Upper lobe of left lung (tissue), 6 donors: ENCODE results near the gene ASH1L. TPM values are rescaled to one million over a fixed set of nuclear protein-coding genes. Genes with fewer than 3 reads are reported as not detected.

ENCODE experiments used
- ATAC-seq, 2 donors: fragments of 200-7000 bp; cut with Tn5 transposase; one replicate each; pipeline ENCODE4 v1.9.1; 2022; ENCODE audit warnings: mild to moderate bottlenecking in 2 of 2, moderate library complexity in 2 of 2; ENCODE audit not compliant: low FRiP score in 2 of 2
- DNase-seq, 2 donors: peaks; one replicate each; pipeline ENCODE4 v3.0.0-alpha.2; 2019 to 2020
- H3K27ac ChIP-seq, 4 donors: fragments of 200-600 bp; sonication (generic); one replicate each; pipeline ENCODE4 v1.5.1; 2016 to 2019
- H3K27me3 ChIP-seq, 4 donors: fragments of 200-600 bp; sonication (generic); one replicate each; pipeline ENCODE4 v1.5.1; 2017 to 2019
- H3K36me3 ChIP-seq, 4 donors: fragments of 200-600 bp; sonication (generic); one replicate each; pipeline ENCODE4 v1.5.1; 2016 to 2019
- H3K4me1 ChIP-seq, 4 donors: fragments of 200-600 bp; sonication (generic); one replicate each; pipeline ENCODE4 v1.5.1; 2018 to 2019
- H3K4me3 ChIP-seq, 4 donors: fragments of 200-600 bp; sonication (generic); one replicate each; pipeline ENCODE4 v1.5.1; 2017 to 2019; ENCODE audit warnings: mild to moderate bottlenecking in 2 of 4, moderate library complexity in 1 of 4
- H3K9me3 ChIP-seq, 4 donors: fragments of 200-600 bp; sonication (generic); one replicate each; pipeline ENCODE4 v1.5.1; 2018 to 2019
- CTCF ChIP-seq, 6 experiments: fragments of 450-650 bp in 4 of 6; fragments of 200-600 bp in 2 of 6; sonication (generic) in 2 of 6; IDR thresholded peaks; one replicate each; pipeline ENCODE4 v1.5.1; 2016 to 2019; ENCODE audit warnings: antibody characterized with exemption in 6 of 6
- EP300 ChIP-seq, 4 donors: sonication (generic); formaldehyde crosslinking; IDR thresholded peaks; one replicate each; pipeline ENCODE4 v1.5.1; 2017; ENCODE audit warnings: antibody characterized with exemption in 4 of 4, control low read depth in 2 of 4
- POLR2A ChIP-seq, 4 donors: fragments of 450-650 bp; IDR thresholded peaks; one replicate each; pipeline ENCODE4 v1.5.1; 2016 to 2017; ENCODE audit warnings: antibody characterized with exemption in 4 of 4, mild to moderate bottlenecking in 2 of 4
- POLR2AphosphoS5 ChIP-seq, 2 donors: sonication (generic); formaldehyde crosslinking; IDR thresholded peaks; one replicate each; pipeline ENCODE4 v1.5.1; 2017; ENCODE audit warnings: antibody characterized with exemption in 2 of 2
- WGBS, 2 donors: methylation state at CpG; one replicate each; pipeline ENCODE4 v1.1.5; 2017 to 2018; 5-methylcytosine and 5-hydroxymethylcytosine counted together
- total RNA-seq, 6 donors: library from RNA; depleted of rRNA in 4 of 6; stranded (reverse); fragments of >200 nt in 4 of 6; gene quantifications; one replicate each; pipeline versions ENCODE4 v1.1.0 to v1.2.1, GENCODE V29; 2016 to 2021
- donor health status: DM: no; HTN: no; CAD: no; lungs with moderate emphysema.
- donor health status: DM: no; HTN: yes; CAD: no; lungs with severe emphysema.

The ASH1L gene
- total RNA-seq, 6 donors from 2014 or later, result 43.5 to 68.8 (median 55.1) TPM

GRCh38 chr1:155316922-155317321 lies 245.7 kb downstream of the ASH1L start:
- Histone ChIP-seq H3K27me3 (no peaks in the 10 kb centered on the region), H3K4me1 (peaks cover 18 to 28% (median 22%) of the 10 kb centered on the region in 4 donors), H3K36me3 (peaks cover 0 to 55% (median 43%) of the 10 kb centered on the region in 4 donors), H3K9me3 (no peaks in the 10 kb centered on the region), H3K4me3 (no peak overlapping the region), H3K27ac (no peak overlapping the region)
- DNase-seq, result no peak
- no peak for ATAC-seq
- TF ChIP-seq POLR2A (IDR thresholded peaks at IDR 0.05) (no peak), CTCF (IDR thresholded peaks at IDR 0.05) (no peak), POLR2AphosphoS5 (IDR thresholded peaks at IDR 0.05) (no peak), EP300 (IDR thresholded peaks at IDR 0.05) (no peak)
- WGBS, 2 donors, result 89 to 96% methylated on average over 3 of the region's 3 CpGs

GRCh38 chr1:155313261-155313660 lies 249.3 kb downstream of the ASH1L start:
- ATAC-seq (no peak), DNase-seq (no peak)
- TF ChIP-seq EP300 (IDR thresholded peaks at IDR 0.05) (no peak), POLR2AphosphoS5 (IDR thresholded peaks at IDR 0.05) (no peak), POLR2A (IDR thresholded peaks at IDR 0.05) (no peak), CTCF (IDR thresholded peaks at IDR 0.05) (no peak)
- 84 to 86% methylated on average over 8 of the region's 8 CpGs for WGBS, 2 donors
- Histone ChIP-seq H3K27me3 (no peaks in the 10 kb centered on the region), H3K27ac (no peak overlapping the region), H3K4me1 (peaks cover 23 to 30% (median 27%) of the 10 kb centered on the region in 4 donors), H3K4me3 (no peak overlapping the region), H3K9me3 (no peaks in the 10 kb centered on the region), H3K36me3 (peaks cover 0 to 52% (median 35%) of the 10 kb centered on the region in 4 donors)

GRCh38 chr1:155309423-155310021 lies 253.1 kb downstream of the ASH1L start:
- peaks cover 27 to 40% (median 33%) of the 10 kb centered on the region in 4 donors for H3K4me1 ChIP-seq
- peaks cover 0 to 33% (median 15%) of the 10 kb centered on the region in 4 donors for H3K36me3 ChIP-seq
- 2 to 3% methylated on average over 8 to 11 of the region's 11 CpGs for WGBS, 2 donors
- peak overlapping the region; percentile 58 to 95 (median 66) for H3K4me3 ChIP-seq
- TF ChIP-seq EP300 (IDR thresholded peaks at IDR 0.05) (peak in 2 of 4 donors; percentile 7 to 50), POLR2A (IDR thresholded peaks at IDR 0.05) (no peak), CTCF (IDR thresholded peaks at IDR 0.05) (no peak), POLR2AphosphoS5 (IDR thresholded peaks at IDR 0.05) (peak; percentile 29 to 39)
- no peaks in the 10 kb centered on the region for H3K27me3 ChIP-seq
- peak; percentile 75 to 88 for DNase-seq
- peak overlapping the region; percentile 91 to 96 (median 93) for H3K27ac ChIP-seq
- ATAC-seq, result peak in 1 of 2 donors; percentile 52
- H3K9me3 ChIP-seq, result no peaks in the 10 kb centered on the region

GRCh38 chr1:155308493-155309422 lies 253.8 kb downstream of the ASH1L start, which contains the start of gene FDPS:
FDPS (plus strand) TSS chr1:155308866; CDS start chr1:155309790, 924 bp downstream.
- WGBS, 2 donors, result 0 to 1% methylated on average over 28 to 38 of the region's 51 CpGs
- H3K27ac ChIP-seq, result peak within 1 kb of the TSS; percentile 91 to 96 (median 93)
- H3K36me3 ChIP-seq, result peaks cover 0 to 25% (median 9%) of the 10 kb centered on the region in 4 donors
- TF ChIP-seq POLR2AphosphoS5 (IDR thresholded peaks at IDR 0.05) (peak; percentile 93 to 99), EP300 (IDR thresholded peaks at IDR 0.05) (peak in 1 of 4 donors; percentile 97), CTCF (IDR thresholded peaks at IDR 0.05) (peak in 4 of 6 experiments; percentile 56 to 84 (median 66)), POLR2A (IDR thresholded peaks at IDR 0.05) (peak in 3 of 4 donors; percentile 38 to 85 (median 79))
- H3K4me3 ChIP-seq, result peak within 1 kb of the TSS; percentile 58 to 95 (median 66)
- DNase-seq (peak; percentile 98 to 100), ATAC-seq (peak; percentile 99)
- peaks cover 27 to 40% (median 33%) of the 10 kb centered on the region in 4 donors for H3K4me1 ChIP-seq
- no peaks in the 10 kb centered on the region for H3K9me3 ChIP-seq
- H3K27me3 ChIP-seq, result no peaks in the 10 kb centered on the region
